Tibial nerve (tissue), 3 donors: ENCODE data around the gene PDILT.

ENCODE experiments used
- POLR2A ChIP-seq, 2 donors: fragments of 450-650 bp; IDR thresholded peaks; one replicate each; pipeline ENCODE4 v1.6.1; 2017; ENCODE audit warnings: antibody characterized with exemption in 2 of 2, mild to moderate bottlenecking in 2 of 2, moderate library complexity in 2 of 2
- TF ChIP-seq, protein P1 (sequence below), 5 experiments: fragments of 200-600 bp in 3 of 5; fragments of 450-650 bp in 2 of 5; sonication (generic) in 3 of 5; IDR thresholded peaks; one replicate each; pipeline ENCODE4 v1.5.1; 2016 to 2019; ENCODE audit warnings: antibody characterized with exemption in 5 of 5, mild to moderate bottlenecking in 3 of 5, moderate library complexity in 2 of 5

DNA sequence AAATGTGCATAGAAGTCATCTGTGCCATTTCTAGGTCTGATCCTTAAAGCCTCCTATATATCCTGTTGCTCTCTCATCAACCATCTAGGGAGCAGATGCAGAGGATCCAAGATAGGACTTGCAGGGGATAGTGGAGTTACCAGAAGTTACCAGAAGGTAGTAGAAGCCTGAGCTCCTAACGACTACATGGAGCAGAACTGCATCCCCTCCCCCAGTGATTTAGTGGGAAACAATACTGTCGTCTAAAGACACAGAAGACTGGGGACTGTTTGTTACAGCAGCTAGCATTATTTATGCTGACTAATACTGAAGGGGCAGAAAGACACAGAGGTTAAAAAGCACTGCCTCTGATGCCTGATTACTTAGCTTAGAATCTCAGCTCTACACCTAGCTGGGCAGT, 93.0 kb downstream of the PDILT start:
- no peak for TF ChIP-seq POLR2A (IDR thresholded peaks at IDR 0.05)
- TF ChIP-seq, protein P1, sequence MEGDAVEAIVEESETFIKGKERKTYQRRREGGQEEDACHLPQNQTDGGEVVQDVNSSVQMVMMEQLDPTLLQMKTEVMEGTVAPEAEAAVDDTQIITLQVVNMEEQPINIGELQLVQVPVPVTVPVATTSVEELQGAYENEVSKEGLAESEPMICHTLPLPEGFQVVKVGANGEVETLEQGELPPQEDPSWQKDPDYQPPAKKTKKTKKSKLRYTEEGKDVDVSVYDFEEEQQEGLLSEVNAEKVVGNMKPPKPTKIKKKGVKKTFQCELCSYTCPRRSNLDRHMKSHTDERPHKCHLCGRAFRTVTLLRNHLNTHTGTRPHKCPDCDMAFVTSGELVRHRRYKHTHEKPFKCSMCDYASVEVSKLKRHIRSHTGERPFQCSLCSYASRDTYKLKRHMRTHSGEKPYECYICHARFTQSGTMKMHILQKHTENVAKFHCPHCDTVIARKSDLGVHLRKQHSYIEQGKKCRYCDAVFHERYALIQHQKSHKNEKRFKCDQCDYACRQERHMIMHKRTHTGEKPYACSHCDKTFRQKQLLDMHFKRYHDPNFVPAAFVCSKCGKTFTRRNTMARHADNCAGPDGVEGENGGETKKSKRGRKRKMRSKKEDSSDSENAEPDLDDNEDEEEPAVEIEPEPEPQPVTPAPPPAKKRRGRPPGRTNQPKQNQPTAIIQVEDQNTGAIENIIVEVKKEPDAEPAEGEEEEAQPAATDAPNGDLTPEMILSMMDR (IDR thresholded peaks at IDR 0.05) = no peak
